Naive thymus-derived CD4-positive, alpha-beta T cell (primary cell): Measurements from ENCODE around the gene OPN4. TPM values are rescaled to one million over a fixed set of nuclear protein-coding genes. Genes with fewer than 3 reads are reported as not detected.

ENCODE experiments used
- ATAC-seq: fragments of 150-1000 bp; cut with Tn5 transposase; 2 replicates; pipeline ENCODE4 v1.10.0; 2021; ENCODE audit warnings: mild to moderate bottlenecking, moderate library complexity
- CTCF ChIA-PET: fragments of 350-600 bp; sonication (Branson Sonifier 250); formaldehyde crosslinking; loops from one replicate; lab custom pipeline; 2021; ENCODE audit warnings: antibody characterized with exemption; lab: Charles Lee
- POLR2A ChIA-PET: fragments of 350-600 bp; sonication (Branson Sonifier 250); formaldehyde crosslinking; loops from one replicate; lab custom pipeline; 2021; ENCODE audit warnings: antibody characterized with exemption, inconsistent platforms; lab: Charles Lee
- DNase-seq, 9 donors: peaks; one replicate each; pipeline versions ENCODE4 v3.0.0 to v3.0.0-alpha.2; 2020 to 2022; ENCODE audit warnings: mixed read lengths in 1 of 9
- H3K27ac ChIP-seq: one replicate; pipeline ENCODE4 v1.7.0; 2013; ENCODE audit warnings: mild to moderate bottlenecking, low read depth, low read length, moderate library complexity
- H3K27me3 ChIP-seq, 2 donors: one replicate each; pipeline ENCODE4 v1.7.0; 2013; ENCODE audit warnings: low read length in 2 of 2, mild to moderate bottlenecking in 2 of 2, moderate library complexity in 2 of 2; ENCODE audit not compliant: control insufficient read depth in 2 of 2, insufficient read depth in 2 of 2
- H3K36me3 ChIP-seq, 3 experiments: 1 replicate in 2 of 3; 2 replicates in 1 of 3; pipeline ENCODE4 v1.7.0; 2013; ENCODE audit warnings: low read length in 3 of 3, mild to moderate bottlenecking in 3 of 3, moderate library complexity in 1 of 3; ENCODE audit not compliant: insufficient read depth in 3 of 3, control insufficient read depth in 2 of 3
- H3K4me1 ChIP-seq, 2 donors: one replicate each; pipeline ENCODE4 v1.7.0; 2013; ENCODE audit warnings: low read length in 2 of 2, mild to moderate bottlenecking in 2 of 2, moderate library complexity in 1 of 2; ENCODE audit not compliant: control insufficient read depth in 2 of 2, insufficient read depth in 2 of 2
- H3K4me3 ChIP-seq: 2 replicates; pipeline ENCODE4 v1.7.0; 2013; ENCODE audit warnings: mild to moderate bottlenecking, low read length
- H3K9me3 ChIP-seq, 3 experiments: 1 replicate in 2 of 3; 2 replicates in 1 of 3; pipeline ENCODE4 v1.7.0; 2013; ENCODE audit warnings: low read length in 3 of 3; ENCODE audit not compliant: control insufficient read depth in 2 of 3
- H3K27ac Mint-ChIP-seq, 9 donors: one replicate each; pipeline ENCODE4 v1.8.0; 2020 to 2022; ENCODE audit warnings: mixed read lengths in 9 of 9, mild to moderate bottlenecking in 8 of 9, moderate library complexity in 5 of 9, inconsistent platforms in 2 of 9
- H3K27me3 Mint-ChIP-seq, 5 donors: one replicate each; pipeline ENCODE4 v1.8.0; 2021 to 2022; ENCODE audit warnings: mixed read lengths in 5 of 5, mild to moderate bottlenecking in 1 of 5
- H3K36me3 Mint-ChIP-seq, 5 donors: one replicate each; pipeline ENCODE4 v1.8.0; 2020 to 2022; ENCODE audit warnings: mixed read lengths in 5 of 5, mild to moderate bottlenecking in 3 of 5, inconsistent platforms in 1 of 5
- H3K4me1 Mint-ChIP-seq, 7 donors: one replicate each; pipeline ENCODE4 v1.8.0; 2020 to 2022; ENCODE audit warnings: mixed read lengths in 7 of 7, mild to moderate bottlenecking in 3 of 7, inconsistent platforms in 1 of 7
- H3K4me3 Mint-ChIP-seq, 10 donors: one replicate each; pipeline ENCODE4 v1.8.0; 2020 to 2022; ENCODE audit warnings: mild to moderate bottlenecking in 10 of 10, mixed read lengths in 10 of 10, moderate library complexity in 6 of 10, inconsistent platforms in 2 of 10
- H3K9me3 Mint-ChIP-seq, 11 donors: one replicate each; pipeline ENCODE4 v1.8.0; 2020 to 2022; ENCODE audit warnings: mixed read lengths in 11 of 11, mild to moderate bottlenecking in 4 of 11, inconsistent platforms in 1 of 11, moderate library complexity in 1 of 11
- intact Hi-C, 2 donors: fragments of 100-400 bp; cut with micrococcal nuclease; formaldehyde crosslinking; loops; one replicate each; pipeline ENCODE4 v1.15.1; 2023
- polyA plus RNA-seq, 2 donors: library from polyadenylated mRNA; unstranded; fragments of 300-500 nt; fragmentation: Illumina TruSeq; gene quantifications; one replicate each; pipeline ENCODE4 v1.2.3, GENCODE V29; 2021
- total RNA-seq, 6 experiments: library from RNA in 5 of 6; stranded (reverse) in 5 of 6; gene quantifications; 1 replicate in 5 of 6; 2 replicates in 1 of 6; pipeline ENCODE4 v1.2.3 and lab custom pipeline; 2021 to 2026

Gene OPN4
- total and polyA plus RNA-seq, 7 experiments from 2014 or later: not detected

- no peak for ATAC-seq
- intact Hi-C loops: no loop called here
- ChIA-PET POLR2A (no interaction called here), CTCF (no interaction called here)
- H3K27me3 ChIP-seq: no peaks in the 10 kb centered on the region
- H3K4me3 ChIP-seq: no peak overlapping the region
- Mint-ChIP-seq H3K27ac (no peak overlapping the region), H3K27me3 (peaks cover 0 to 4% (median 0%) of the 10 kb centered on the region in 5 donors), H3K4me3 (no peak overlapping the region), H3K9me3 (no peaks in the 10 kb centered on the region), H3K36me3 (no peaks in the 10 kb centered on the region), H3K4me1 (peaks cover 0 to 13% (median 4%) of the 10 kb centered on the region in 7 donors)
- DNase-seq: no peak
- H3K9me3 ChIP-seq: no peaks in the 10 kb centered on the region
- H3K4me1 ChIP-seq: no peaks in the 10 kb centered on the region
- no peaks in the 10 kb centered on the region for H3K36me3 ChIP-seq
- H3K27ac ChIP-seq: no peak overlapping the region
Measured at GRCh38 chr10:86684331-86685097, 30.2 kb downstream of the OPN4 start.

GRCh38 chr10:86685416-86685815 is 31.1 kb downstream of the OPN4 start:
- no peaks in the 10 kb centered on the region for H3K36me3 Mint-ChIP-seq
- H3K9me3 Mint-ChIP-seq: no peaks in the 10 kb centered on the region
- ATAC-seq (no peak), DNase-seq (no peak)
- H3K27ac ChIP-seq: no peak overlapping the region
- no peak overlapping the region for H3K4me3 ChIP-seq
- CTCF ChIA-PET: no interaction called here
- no peaks in the 10 kb centered on the region for H3K9me3 ChIP-seq
- H3K4me1 Mint-ChIP-seq: peaks cover 0 to 13% (median 4%) of the 10 kb centered on the region in 7 donors
- H3K27ac Mint-ChIP-seq: no peak overlapping the region
- no peaks in the 10 kb centered on the region for H3K27me3 ChIP-seq
- POLR2A ChIA-PET: no interaction called here
- H3K36me3 ChIP-seq: no peaks in the 10 kb centered on the region
- peaks cover 0 to 4% (median 0%) of the 10 kb centered on the region in 5 donors for H3K27me3 Mint-ChIP-seq
- intact Hi-C loops: no loop called here
- no peaks in the 10 kb centered on the region for H3K4me1 ChIP-seq
- H3K4me3 Mint-ChIP-seq: no peak overlapping the region

GRCh38 chr10:86685893-86686632 is 31.7 kb downstream of the OPN4 start:
- POLR2A ChIA-PET: no interaction called here
- H3K36me3 ChIP-seq: no peaks in the 10 kb centered on the region
- H3K27me3 ChIP-seq: no peaks in the 10 kb centered on the region
- H3K9me3 Mint-ChIP-seq: no peaks in the 10 kb centered on the region
- H3K27ac ChIP-seq: no peak overlapping the region
- no peaks in the 10 kb centered on the region for H3K36me3 Mint-ChIP-seq
- no peaks in the 10 kb centered on the region for H3K4me1 ChIP-seq
- H3K4me1 Mint-ChIP-seq: peaks cover 0 to 13% (median 4%) of the 10 kb centered on the region in 7 donors
- H3K27ac Mint-ChIP-seq: no peak overlapping the region
- H3K9me3 ChIP-seq: no peaks in the 10 kb centered on the region
- intact Hi-C loops: no loop called here
- DNase-seq (no peak), ATAC-seq (no peak)
- no peak overlapping the region for H3K4me3 Mint-ChIP-seq
- H3K4me3 ChIP-seq: no peak overlapping the region
- CTCF ChIA-PET: no interaction called here
- H3K27me3 Mint-ChIP-seq: peaks cover 0 to 4% (median 0%) of the 10 kb centered on the region in 5 donors

GRCh38 chr10:86686972-86687371 is 32.6 kb downstream of the OPN4 start:
- POLR2A ChIA-PET: no interaction called here
- Mint-ChIP-seq H3K36me3 (no peaks in the 10 kb centered on the region), H3K27ac (no peak overlapping the region), H3K27me3 (peaks cover 0 to 4% (median 0%) of the 10 kb centered on the region in 5 donors), H3K9me3 (no peaks in the 10 kb centered on the region), H3K4me1 (peaks cover 0 to 13% (median 4%) of the 10 kb centered on the region in 7 donors), H3K4me3 (no peak overlapping the region)
- no peak overlapping the region for H3K27ac ChIP-seq
- no peaks in the 10 kb centered on the region for H3K9me3 ChIP-seq
- no peaks in the 10 kb centered on the region for H3K36me3 ChIP-seq
- intact Hi-C loops: no loop called here
- DNase-seq (no peak), ATAC-seq (no peak)
- H3K27me3 ChIP-seq: no peaks in the 10 kb centered on the region
- no peak overlapping the region for H3K4me3 ChIP-seq
- CTCF ChIA-PET: no interaction called here
- no peaks in the 10 kb centered on the region for H3K4me1 ChIP-seq

GRCh38 chr10:86687750-86688149 is 33.4 kb downstream of the OPN4 start:
- Histone ChIP-seq H3K36me3 (no peaks in the 10 kb centered on the region), H3K27me3 (no peaks in the 10 kb centered on the region), H3K27ac (no peak overlapping the region), H3K9me3 (no peaks in the 10 kb centered on the region), H3K4me3 (no peak overlapping the region), H3K4me1 (no peaks in the 10 kb centered on the region)
- Mint-ChIP-seq H3K27me3 (peaks cover 0 to 4% (median 0%) of the 10 kb centered on the region in 5 donors), H3K27ac (no peak overlapping the region), H3K4me3 (no peak overlapping the region), H3K4me1 (peaks cover 0 to 13% (median 4%) of the 10 kb centered on the region in 7 donors), H3K9me3 (no peaks in the 10 kb centered on the region), H3K36me3 (no peaks in the 10 kb centered on the region)
- DNase-seq (no peak), ATAC-seq (no peak)
- ChIA-PET POLR2A (no interaction called here), CTCF (interaction anchor here (0.6 to 1.0 kb wide), 2 partner anchors 139 to 213 kb away, joined by 3 to 4 read pairs; no protein-coding TSS in a partner anchor)
- intact Hi-C loops: loop anchor here (1.0 kb wide), 4 partner anchors 24 to 279 kb away; no protein-coding TSS in a partner anchor

- no peaks in the 10 kb centered on the region for H3K9me3 ChIP-seq
- Mint-ChIP-seq H3K36me3 (no peaks in the 10 kb centered on the region), H3K27ac (no peak overlapping the region), H3K4me3 (peak overlapping the region in 5 of 10 donors; percentile 5 to 34 (median 16)), H3K9me3 (no peaks in the 10 kb centered on the region), H3K27me3 (peaks cover 0 to 4% (median 0%) of the 10 kb centered on the region in 5 donors), H3K4me1 (peaks cover 0 to 13% (median 4%) of the 10 kb centered on the region in 7 donors)
- no peaks in the 10 kb centered on the region for H3K27me3 ChIP-seq
- H3K27ac ChIP-seq: no peak overlapping the region
- DNase-seq (peak in 8 of 9 donors; percentile 26 to 55 (median 42)), ATAC-seq (peak; percentile 83)
- H3K4me1 ChIP-seq: no peaks in the 10 kb centered on the region
- intact Hi-C loops: loop anchor here (1.0 kb wide), 4 partner anchors 23 to 278 kb away; no protein-coding TSS in a partner anchor
- ChIA-PET POLR2A (no interaction called here), CTCF (interaction anchor here (1.0 kb wide), 2 partner anchors 9 to 212 kb away, joined by 3 to 4 read pairs; no protein-coding TSS in a partner anchor)
- H3K36me3 ChIP-seq: no peaks in the 10 kb centered on the region
- H3K4me3 ChIP-seq: no peak overlapping the region
Measured at GRCh38 chr10:86688398-86688921, 34.1 kb downstream of the OPN4 start.
